Panc1 (cell line): Measurements from ENCODE around the gene MAG.

Experiments
- CTCF ChIP-seq: fragments of 450-650 bp; IDR thresholded peaks from 2 replicates; pipeline ENCODE4 v1.5.1; 2017; ENCODE audit warnings: mild to moderate bottlenecking
- POLR2AphosphoS5 ChIP-seq: IDR thresholded peaks from 2 replicates; pipeline ENCODE4 v1.6.1; 2012; ENCODE audit warnings: mild to moderate bottlenecking, low read depth, low read length, moderate library complexity
- SIN3A ChIP-seq: IDR thresholded peaks from 2 replicates; pipeline ENCODE4 v1.6.1; 2012; ENCODE audit warnings: low read depth, mild to moderate bottlenecking, low read length, moderate library complexity, borderline replicate concordance; ENCODE audit not compliant: insufficient read depth
- TCF7L2 ChIP-seq: IDR thresholded peaks from 2 replicates; pipeline ENCODE4 v1.6.1; 2011; ENCODE audit warnings: mild to moderate bottlenecking, low read depth, low read length, inconsistent platforms

GRCh38 chr19:35299523-35300338 is 7.8 kb downstream of the MAG start:
- TF ChIP-seq POLR2AphosphoS5 (no peak), CTCF (no peak), SIN3A (no peak), TCF7L2 (no peak)
